ENCODE data around the gene LRIG1. TPM values are rescaled to one million over a fixed set of nuclear protein-coding genes. Genes with fewer than 3 reads are reported as not detected.

Gene LRIG1
- total and polyA plus RNA-seq, 2 of the 8 experiments (the other 6 are each of a cell fraction or from before 2014, with no cell fraction given), result 78.1 to 88.7 TPM

DNA sequence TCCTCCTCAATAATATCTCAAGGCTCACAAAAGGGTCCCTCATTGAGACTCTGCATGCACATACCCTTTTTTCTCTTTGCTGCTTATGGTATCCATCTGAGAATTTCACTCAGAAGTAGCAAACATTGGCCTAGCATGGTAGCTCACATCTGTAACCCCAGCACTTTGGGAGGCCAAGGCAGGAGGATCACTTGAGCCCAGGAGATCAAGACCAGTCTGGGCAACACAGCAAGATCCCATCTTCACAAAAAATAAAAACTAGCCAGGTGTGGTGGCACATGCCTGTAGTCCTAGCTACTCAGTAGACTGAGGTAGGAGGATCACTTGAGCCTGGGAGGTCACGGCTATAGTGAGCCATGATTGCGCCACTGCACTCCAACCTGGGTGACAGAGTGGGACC lies 11.7 kb downstream of the LRIG1 start:
- Histone ChIP-seq H2BK12ac (ENCODE audit: low read depth, low read length) (no peak overlapping the region), H3K27me3 (replicated peaks in 1 of 4; ENCODE audit: control insufficient read depth in 3 of 4, extremely low read depth in 1 of 4, insufficient read depth in 3 of 4, low read length in 3 of 4) (no peaks in the 10 kb centered on the region), H3K4me3 (ENCODE audit: extremely low read depth in 1 of 4, insufficient read depth in 2 of 4, low read depth in 3 of 4, low read length in 4 of 4) (no peak overlapping the region), H2AK5ac (ENCODE audit: low read depth, low read length) (no peak overlapping the region), H3K23ac (ENCODE audit: insufficient read length) (no peak overlapping the region), H2BK5ac (ENCODE audit: low read depth, low read length) (no peak overlapping the region), H3K36me3 (ENCODE audit: control insufficient read depth in 2 of 4, insufficient read depth in 4 of 4, low read length in 3 of 4) (no peaks in the 10 kb centered on the region), H3K4ac (replicated peaks; ENCODE audit: insufficient read length, low read depth, low read length) (no peak overlapping the region), H3K79me2 (ENCODE audit: control insufficient read depth in 1 of 2, insufficient read depth in 2 of 2, low read length in 2 of 2) (peaks cover 58 to 100% of the 10 kb centered on the region in 2 experiments), H3K4me1 (replicated peaks in 1 of 4; ENCODE audit: control insufficient read depth in 3 of 4, insufficient read depth in 4 of 4, low read length in 3 of 4) (peaks cover 6 to 54% (median 40%) of the 10 kb centered on the region in 4 experiments), H2AFZ (ENCODE audit: low read length) (no peak overlapping the region), H3K56ac (replicated peaks; ENCODE audit: insufficient read length, low read depth, low read length) (no peak overlapping the region), H4K8ac (ENCODE audit: extremely low read depth, insufficient read depth, low read length) (no peak overlapping the region), H4K20me1 (replicated peaks in 1 of 2; ENCODE audit: control insufficient read depth in 1 of 2, insufficient read depth in 2 of 2, low read length in 2 of 2) (peaks cover 6 to 30% of the 10 kb centered on the region in 2 experiments), H3K9ac (replicated peaks in 1 of 4; ENCODE audit: extremely low read depth in 1 of 4, low read depth in 3 of 4, low read length in 3 of 4) (no peak overlapping the region), H3K9me3 (ENCODE audit: insufficient read depth in 2 of 2, low read depth in 1 of 2, low read length in 1 of 2) (no peaks in the 10 kb centered on the region), H3K18ac (ENCODE audit: extremely low read depth, low read length) (no peak overlapping the region), H4K5ac (ENCODE audit: insufficient read length, low read depth, low read length) (no peak overlapping the region), H3K27ac (ENCODE audit: low read depth, low read length) (no peak overlapping the region), H3K79me1 (ENCODE audit: low read depth, low read length) (peaks cover 12% of the 10 kb centered on the region), H3K4me2 (ENCODE audit: insufficient read depth in 1 of 2, low read depth in 2 of 2, low read length in 2 of 2) (no peak overlapping the region), H3K14ac (ENCODE audit: insufficient read length) (no peak overlapping the region), H3K23me2 (ENCODE audit: low read depth, low read length) (no peaks in the 10 kb centered on the region), H2BK15ac (ENCODE audit: low read length) (no peak overlapping the region), H2BK20ac (ENCODE audit: low read length) (no peak overlapping the region), H4K91ac (replicated peaks; ENCODE audit: insufficient read length, low read length) (no peak overlapping the region), H2BK120ac (replicated peaks; ENCODE audit: low read depth, low read length) (no peak overlapping the region)
- ChIA-PET CTCF (ENCODE audit: partially characterized antibody) (interaction anchor here (2.4 kb wide), 1 partner anchor 81 kb away, joined by 13 read pairs; no protein-coding TSS in a partner anchor), POLR2A (ENCODE audit: partially characterized antibody) (interaction anchor here (0.7 to 1.6 kb wide), 3 partner anchors 8 to 21 kb away, joined by 4 to 5 read pairs (median 4); no protein-coding TSS in a partner anchor)
- DNase-seq (ENCODE audit: low read depth in 1 of 2, low spot score in 2 of 2) (no peak), FAIRE-seq (no peak)
- TF ChIP-seq RFX5 (IDR thresholded peaks at IDR 0.05; ENCODE audit: borderline replicate concordance, low read depth, low read length), result no peak
- 0 out of 2 replicates have a peak, but pooled peaks have one; percentile 18 for TF ChIP-seq KDM1A (IDR thresholded peaks at IDR 0.05; ENCODE audit: borderline replicate concordance, low read length)
- WGBS, 2 experiments (ENCODE audit: extremely low coverage in 1 of 2, insufficient coverage in 1 of 2, insufficient read length in 1 of 2, insufficient replicate concordance in 2 of 2, low coverage in 1 of 2, low lambda C conversion rate in 2 of 2, missing lambda C conversion rate in 1 of 2), result 97% methylated on average over 2 of the region's 2 CpGs; no CpG with 5 or more reads in 1 of the 2 experiments
